HepG2 (cell line): ENCODE data around the gene CTDNEP1. TPM values are rescaled to one million over a fixed set of nuclear protein-coding genes. Genes with fewer than 3 reads are reported as not detected.

Experiments
- CAMTA2 ChIP-seq: sonication (generic); formaldehyde crosslinking; IDR thresholded peaks from 2 replicates; pipeline ENCODE4 v1.4.0; 2020; ENCODE audit warnings: mild to moderate bottlenecking, missing genetic modification reagents, borderline replicate concordance
- CCAR2 ChIP-seq: fragments of 200-400 bp; formaldehyde crosslinking; optimal IDR thresholded peaks from 2 replicates; pipeline ENCODE3; 2018; ENCODE audit warnings: low read depth, mild to moderate bottlenecking, low read length, moderate library complexity
- DZIP1 ChIP-seq: sonication (generic); formaldehyde crosslinking; IDR thresholded peaks from 2 replicates; pipeline ENCODE4 v1.5.0; 2020; ENCODE audit warnings: mild to moderate bottlenecking, missing genetic modification reagents
- GTF2F1 ChIP-seq: fragments of 150-350 bp; IDR thresholded peaks from 2 replicates; pipeline ENCODE4 v1.6.1; 2014; ENCODE audit warnings: low read length
- HMG20A ChIP-seq: IDR thresholded peaks from 2 replicates; pipeline ENCODE4 v1.6.1; 2016; ENCODE audit warnings: borderline replicate concordance
- IKZF4 ChIP-seq: sonication (generic); formaldehyde crosslinking; IDR thresholded peaks from 2 replicates; pipeline ENCODE4 v1.5.1; 2020; ENCODE audit warnings: borderline replicate concordance, mild to moderate bottlenecking, low read depth, missing genetic modification reagents; ENCODE audit errors: not compliant biosample characterization
- KLF6 ChIP-seq: IDR thresholded peaks from 2 replicates; pipeline ENCODE4 v1.8.0; 2016; ENCODE audit warnings: missing biosample characterization, missing genetic modification reagents
- MLLT10 ChIP-seq: sonication (generic); formaldehyde crosslinking; IDR thresholded peaks from 2 replicates; pipeline ENCODE4 v1.4.0; 2020; ENCODE audit warnings: missing genetic modification reagents
- NR2F2 ChIP-seq: IDR thresholded peaks from 2 replicates; pipeline ENCODE4 v1.6.1; 2012; ENCODE audit warnings: low read depth, inconsistent platforms, borderline replicate concordance
- PAWR ChIP-seq: sonication (generic); formaldehyde crosslinking; IDR thresholded peaks from 2 replicates; pipeline ENCODE4 v1.4.0; 2020; ENCODE audit warnings: missing genetic modification reagents, mild to moderate bottlenecking, borderline replicate concordance
- PHB2 ChIP-seq: fragments of 450-650 bp; IDR thresholded peaks from 2 replicates; pipeline ENCODE4 v1.6.1; 2018; ENCODE audit not compliant: partially characterized antibody
- RBM39 ChIP-seq: fragments of 200-400 bp; formaldehyde crosslinking; IDR thresholded peaks from one replicate; pipeline ENCODE4 v1.6.1; 2018; ENCODE audit warnings: antibody characterized with exemption, mild to moderate bottlenecking, low read depth, low read length; ENCODE audit not compliant: poor library complexity, severe bottlenecking
- REL ChIP-seq: sonication (generic); formaldehyde crosslinking; conservative IDR thresholded peaks from 2 replicates; pipeline ENCODE4 v1.8.0; 2022; ENCODE audit warnings: mild to moderate bottlenecking, missing genetic modification reagents, moderate library complexity
- SETDB1 ChIP-seq: sonication (generic); formaldehyde crosslinking; IDR thresholded peaks from 2 replicates; pipeline ENCODE4 v1.5.1; 2020; ENCODE audit warnings: missing genetic modification reagents, mild to moderate bottlenecking, borderline replicate concordance
- SP4 ChIP-seq: sonication (generic); formaldehyde crosslinking; IDR thresholded peaks from 2 replicates; pipeline ENCODE4 v1.8.1; 2023; ENCODE audit warnings: mild to moderate bottlenecking, missing genetic modification reagents
- TARDBP ChIP-seq: sonication (generic); formaldehyde crosslinking; IDR thresholded peaks from 2 replicates; pipeline ENCODE4 v1.8.0; 2022; ENCODE audit warnings: mild to moderate bottlenecking, missing genetic modification reagents
- TFDP2 ChIP-seq: sonication (generic); formaldehyde crosslinking; IDR thresholded peaks from 2 replicates; pipeline ENCODE4 v1.4.0; 2020; ENCODE audit warnings: missing genetic modification reagents
- U2AF2 ChIP-seq: fragments of 200-400 bp; formaldehyde crosslinking; IDR thresholded peaks from 2 replicates; pipeline ENCODE4 v1.6.1; 2017; ENCODE audit warnings: low read depth, mild to moderate bottlenecking, low read length
- UBTF ChIP-seq: sonication (generic); formaldehyde crosslinking; IDR thresholded peaks from 2 replicates; pipeline ENCODE4 v1.4.0; 2020; ENCODE audit warnings: mild to moderate bottlenecking, missing genetic modification reagents
- XBP1 ChIP-seq: sonication (generic); formaldehyde crosslinking; IDR thresholded peaks from 2 replicates; pipeline ENCODE4 v1.5.0; 2020; ENCODE audit warnings: missing genetic modification reagents
- ZC3H13 ChIP-seq: sonication (generic); formaldehyde crosslinking; IDR thresholded peaks from 2 replicates; pipeline ENCODE4 v1.8.1; 2023; ENCODE audit warnings: mild to moderate bottlenecking, missing genetic modification reagents, moderate library complexity
- ZFP36L1 ChIP-seq: sonication (generic); formaldehyde crosslinking; IDR thresholded peaks from 2 replicates; pipeline ENCODE4 v1.8.0; 2022; ENCODE audit warnings: mild to moderate bottlenecking, missing genetic modification reagents, moderate library complexity
- ZNF207 ChIP-seq: fragments of 450-650 bp; IDR thresholded peaks from 2 replicates; pipeline ENCODE4 v1.6.1; 2016; ENCODE audit warnings: antibody characterized with exemption, borderline replicate concordance
- ZNF598 ChIP-seq: sonication (generic); formaldehyde crosslinking; IDR thresholded peaks from 2 replicates; pipeline ENCODE4 v1.5.1; 2020; ENCODE audit warnings: mild to moderate bottlenecking, missing genetic modification reagents, borderline replicate concordance
- ZNF772 ChIP-seq: sonication (generic); formaldehyde crosslinking; IDR thresholded peaks from 2 replicates; pipeline ENCODE4 v1.5.0; 2020; ENCODE audit warnings: mild to moderate bottlenecking, missing genetic modification reagents
- polyA plus RNA-seq, 8 experiments: library from polyadenylated mRNA; depleted of rRNA in 3 of 8; stranded (reverse) in 7 of 8; unstranded in 1 of 8; fragments of >200 nt; fragmentation: Illumina TruSeq in 4 of 8; extraction: Trizol in 4 of 8; gene quantifications; 2 replicates each; pipeline versions ENCODE4 v1.2.1 to v1.2.3, GENCODE V29; 2011 to 2016; ENCODE audit warnings: low read depth in 4 of 8, missing spikeins in 1 of 8, mixed read lengths in 1 of 8; ENCODE audit not compliant: insufficient read depth in 1 of 8
- total RNA-seq, 5 experiments: library from RNA; depleted of rRNA; stranded (reverse); fragments of >200 nt; fragmentation: Illumina TruSeq; extraction: Trizol; gene quantifications; 2 replicates each; pipeline ENCODE4 v1.2.3, GENCODE V29; 2016; ENCODE audit warnings: low read depth in 1 of 5

CTDNEP1 gene
- total and polyA plus RNA-seq, 2 of the 13 experiments (the other 11 are each of a cell fraction or from before 2014, with no cell fraction given): 19.8 to 118 TPM

- TF ChIP-seq TFDP2 (CRISPR knock-in tag): no peak
- TF ChIP-seq SP4 (CRISPR knock-in tag): no peak
- no peak for TF ChIP-seq MLLT10 (CRISPR knock-in tag)
- no peak for TF ChIP-seq KLF6 (CRISPR knock-in tag)
- TF ChIP-seq ZFP36L1 (CRISPR knock-in tag): no peak
- TF ChIP-seq U2AF2: no peak
- no peak for TF ChIP-seq CCAR2
- TF ChIP-seq ZC3H13: 0 out of 2 replicates have a peak, but pooled peaks have one; percentile 26
- TF ChIP-seq IKZF4 (CRISPR knock-in tag): no peak
- no peak for TF ChIP-seq PHB2
- 0 out of 2 replicates have a peak, but pooled peaks have one; percentile 21 for TF ChIP-seq DZIP1
- no peak for TF ChIP-seq UBTF (CRISPR knock-in tag)
- no peak for TF ChIP-seq PAWR (CRISPR knock-in tag)
- TF ChIP-seq ZNF598 (CRISPR knock-in tag): no peak
- TF ChIP-seq ZNF772 (CRISPR knock-in tag): peak; percentile 71
- TF ChIP-seq REL (CRISPR knock-in tag): no peak
- TF ChIP-seq HMG20A (CRISPR knock-in tag): no peak
- TF ChIP-seq ZNF207: no peak
- no peak for TF ChIP-seq SETDB1
- TF ChIP-seq CAMTA2 (CRISPR knock-in tag): no peak
- no peak for TF ChIP-seq XBP1 (CRISPR knock-in tag)
- no peak for TF ChIP-seq NR2F2
- no peak for TF ChIP-seq RBM39
- no peak for TF ChIP-seq GTF2F1
- no peak for TF ChIP-seq TARDBP (CRISPR knock-in tag)
Measured at GRCh38 chr17:7220593-7221277, 30.8 kb downstream of the CTDNEP1 start (continued).
